ENCODE data around the gene SLC6A13.

SLC6A13 gene

GRCh38 chr12:177980-178828 is 84.4 kb downstream of the SLC6A13 start:
- no peaks in the 10 kb centered on the region for H3K36me3 ChIP-seq (ENCODE audit: insufficient read depth)
- H2AFZ ChIP-seq (ENCODE audit: low read depth), result no peak overlapping the region
- TF ChIP-seq CTCF (conservative IDR thresholded peaks at IDR 0.05; ENCODE audit: low read depth, low read length), result no peak
- H3K27ac ChIP-seq, result no peak overlapping the region
- no peaks in the 10 kb centered on the region for H3K79me2 ChIP-seq (ENCODE audit: insufficient read depth, low read depth)
- peaks cover 9% of the 10 kb centered on the region for H3K4me1 ChIP-seq (ENCODE audit: low read depth, poor library complexity, severe bottlenecking)
- no peaks in the 10 kb centered on the region; the same call in 1 of the 2 replicates for H3K27me3 ChIP-seq (ENCODE audit: insufficient read depth, low read depth)
- no peak overlapping the region for H3K9ac ChIP-seq
- H4K20me1 ChIP-seq (ENCODE audit: insufficient read depth), result no peaks in the 10 kb centered on the region
- no peak overlapping the region for H3K4me2 ChIP-seq
- no peak overlapping the region for H3K4me3 ChIP-seq (IDR thresholded peaks at IDR 0.05; ENCODE audit: insufficient read depth, low read depth, low read length)

- Histone ChIP-seq H3K9ac (no peak overlapping the region), H3K4me3 (IDR thresholded peaks at IDR 0.05; ENCODE audit: insufficient read depth, low read depth, low read length) (no peak overlapping the region), H3K27ac (no peak overlapping the region), H3K4me1 (ENCODE audit: low read depth, poor library complexity, severe bottlenecking) (peaks cover 9% of the 10 kb centered on the region), H3K27me3 (ENCODE audit: insufficient read depth, low read depth) (no peaks in the 10 kb centered on the region), H3K4me2 (no peak overlapping the region), H3K36me3 (ENCODE audit: insufficient read depth) (no peaks in the 10 kb centered on the region), H3K79me2 (ENCODE audit: insufficient read depth, low read depth) (no peaks in the 10 kb centered on the region), H2AFZ (ENCODE audit: low read depth) (no peak overlapping the region), H4K20me1 (ENCODE audit: insufficient read depth) (no peaks in the 10 kb centered on the region)
- TF ChIP-seq CTCF (conservative IDR thresholded peaks at IDR 0.05; ENCODE audit: low read depth, low read length), result no peak
These were observed 85.2 kb downstream of the SLC6A13 start for GRCh38 chr12:177336-177979.

GRCh38 chr12:176321-177181 is 86.1 kb downstream of the SLC6A13 start:
- H3K4me1 ChIP-seq (ENCODE audit: low read depth, poor library complexity, severe bottlenecking), result peaks cover 9% of the 10 kb centered on the region

More at GRCh38 chr12:176321-177181, 86.1 kb downstream of the SLC6A13 start:
- H3K27ac ChIP-seq, result peak overlapping the region; percentile 21; the same call in 1 of the 2 replicates
- H3K4me2 ChIP-seq, result peak overlapping the region; percentile 38; the same call in 1 of the 2 replicates
- no peaks in the 10 kb centered on the region for H3K36me3 ChIP-seq (ENCODE audit: insufficient read depth)
- no peak for TF ChIP-seq CTCF (conservative IDR thresholded peaks at IDR 0.05; ENCODE audit: low read depth, low read length)
- H3K4me3 ChIP-seq (IDR thresholded peaks at IDR 0.05; ENCODE audit: insufficient read depth, low read depth, low read length), result no peak overlapping the region
- no peaks in the 10 kb centered on the region for H4K20me1 ChIP-seq (ENCODE audit: insufficient read depth)
- H3K27me3 ChIP-seq (ENCODE audit: insufficient read depth, low read depth), result no peaks in the 10 kb centered on the region
- peak overlapping the region; percentile 23; the same call in 1 of the 2 replicates for H2AFZ ChIP-seq (ENCODE audit: low read depth)
- H3K9ac ChIP-seq, result peak overlapping the region; percentile 7; the same call in 1 of the 2 replicates
- H3K79me2 ChIP-seq (ENCODE audit: insufficient read depth, low read depth), result no peaks in the 10 kb centered on the region
